T-helper 1 cell treated with Interleukin-12 subunit alpha and Interleukin-12 subunit beta and Interleukin-4 antibody, amounts not matched to agents 30 μg/mL and 1 μg/mL, for 36 hours (primary cell): ENCODE measurements around the gene TRIM68.

Experiments
- H3K27ac Mint-ChIP-seq: one replicate; pipeline ENCODE4 v1.8.0; 2021; ENCODE audit warnings: mild to moderate bottlenecking, mixed read lengths
- H3K27me3 Mint-ChIP-seq: one replicate; pipeline ENCODE4 v1.8.0; 2021; ENCODE audit warnings: low read depth, mixed read lengths
- H3K36me3 Mint-ChIP-seq: one replicate; pipeline ENCODE4 v1.8.0; 2021; ENCODE audit warnings: low read depth, mixed read lengths
- H3K4me1 Mint-ChIP-seq: one replicate; pipeline ENCODE4 v1.8.0; 2021; ENCODE audit warnings: low read depth, mixed read lengths
- H3K4me3 Mint-ChIP-seq: one replicate; pipeline ENCODE4 v1.8.0; 2021; ENCODE audit warnings: mild to moderate bottlenecking, moderate library complexity, mixed read lengths
- H3K9me3 Mint-ChIP-seq: one replicate; pipeline ENCODE4 v1.8.0; 2021; ENCODE audit warnings: mixed read lengths

TRIM68 gene

GRCh38 chr11:4626207-4627099, 18.4 kb upstream of the TRIM68 start:
- H3K4me3 Mint-ChIP-seq: no peak overlapping the region
- H3K27me3 Mint-ChIP-seq: peaks cover 44% of the 10 kb centered on the region
- no peak overlapping the region for H3K27ac Mint-ChIP-seq
- no peaks in the 10 kb centered on the region for H3K4me1 Mint-ChIP-seq
- H3K9me3 Mint-ChIP-seq: peaks cover 9% of the 10 kb centered on the region
- H3K36me3 Mint-ChIP-seq: no peaks in the 10 kb centered on the region

- no peak overlapping the region for H3K27ac Mint-ChIP-seq
- no peak overlapping the region for H3K4me3 Mint-ChIP-seq
- no peaks in the 10 kb centered on the region for H3K9me3 Mint-ChIP-seq
- H3K27me3 Mint-ChIP-seq: peaks cover 19% of the 10 kb centered on the region
- no peaks in the 10 kb centered on the region for H3K36me3 Mint-ChIP-seq
- no peaks in the 10 kb centered on the region for H3K4me1 Mint-ChIP-seq
Observed at GRCh38 chr11:4619514-4619913, 11.5 kb upstream of the TRIM68 start.

DNA sequence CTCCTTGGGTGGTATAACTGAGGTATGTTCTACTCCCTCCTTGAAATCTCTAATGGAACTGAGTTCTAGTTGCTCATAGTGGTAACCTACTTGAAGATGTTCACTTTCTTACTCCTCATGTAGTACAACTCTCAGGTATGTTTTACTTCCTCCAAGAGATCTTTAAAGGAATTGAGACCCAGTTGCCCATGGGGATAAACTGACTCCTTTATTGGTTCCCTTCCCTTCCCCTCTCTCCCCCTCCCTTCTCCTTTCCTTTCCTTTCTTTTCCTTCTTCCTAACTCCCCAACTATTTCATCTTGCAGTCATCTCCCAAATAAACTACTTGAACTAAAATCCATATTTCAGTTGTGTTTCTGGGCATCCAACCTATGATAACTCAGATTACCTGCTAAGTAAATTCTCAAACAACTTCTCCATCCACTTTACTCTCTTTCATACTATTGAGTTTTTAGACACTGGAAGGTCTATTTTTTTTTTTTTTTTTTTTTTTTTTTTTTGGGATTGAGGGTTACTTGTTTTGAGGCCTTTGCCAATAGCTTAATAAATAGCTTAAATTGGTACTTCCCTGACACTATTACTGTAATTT, 7.9 kb upstream of the TRIM68 start:
- H3K27ac Mint-ChIP-seq: no peak overlapping the region
- no peaks in the 10 kb centered on the region for H3K36me3 Mint-ChIP-seq
- no peaks in the 10 kb centered on the region for H3K9me3 Mint-ChIP-seq
- H3K27me3 Mint-ChIP-seq: peaks cover 14% of the 10 kb centered on the region
- no peak overlapping the region for H3K4me3 Mint-ChIP-seq
- no peaks in the 10 kb centered on the region for H3K4me1 Mint-ChIP-seq

GRCh38 chr11:4611986-4612385, 4.0 kb upstream of the TRIM68 start:
- Mint-ChIP-seq H3K36me3 (peaks cover 1% of the 10 kb centered on the region), H3K4me1 (peaks cover 30% of the 10 kb centered on the region), H3K4me3 (no peak overlapping the region), H3K9me3 (no peaks in the 10 kb centered on the region), H3K27ac (no peak overlapping the region), H3K27me3 (peaks cover 13% of the 10 kb centered on the region)

DNA sequence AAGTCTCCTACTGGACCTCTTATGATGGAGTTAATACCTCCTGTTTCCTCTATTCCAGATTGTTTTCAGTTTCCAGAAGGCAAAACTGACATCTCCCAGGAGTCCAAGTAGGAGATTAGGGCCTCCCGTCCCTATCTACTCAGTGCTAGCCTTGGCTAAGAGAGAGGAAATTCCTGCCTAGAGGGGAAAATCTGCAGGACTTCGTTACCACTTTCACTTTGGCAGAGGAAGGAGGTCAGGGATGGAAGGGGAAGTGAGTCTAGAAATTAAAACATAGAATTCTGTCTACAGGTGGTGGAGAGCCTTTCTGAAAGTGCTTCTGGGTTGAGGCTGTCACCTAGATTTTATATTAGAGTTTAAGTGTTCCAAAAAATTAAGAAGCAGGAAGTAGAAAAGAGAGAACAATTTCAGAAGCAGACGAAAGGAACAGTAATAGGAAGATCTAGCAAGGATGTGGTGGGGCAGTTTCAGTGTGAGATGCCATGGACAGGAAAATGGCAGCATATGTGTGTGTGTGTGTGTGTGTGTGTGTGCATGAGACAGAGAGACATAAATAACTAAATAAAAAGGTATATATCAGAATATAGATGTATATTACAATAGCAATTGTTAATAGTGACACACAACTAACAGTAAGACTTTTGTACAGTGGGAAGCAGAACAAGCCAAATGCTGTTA, 2.4 kb upstream of the TRIM68 start:
- Mint-ChIP-seq H3K27ac (peak overlapping the region; percentile 32), H3K27me3 (peaks cover 10% of the 10 kb centered on the region), H3K4me3 (peak overlapping the region; percentile 23), H3K4me1 (peaks cover 41% of the 10 kb centered on the region), H3K36me3 (peaks cover 3% of the 10 kb centered on the region), H3K9me3 (no peaks in the 10 kb centered on the region)

GRCh38 chr11:4607096-4607495, 935 bp downstream of the TRIM68 start:
- H3K4me1 Mint-ChIP-seq: peaks cover 46% of the 10 kb centered on the region
- H3K27ac Mint-ChIP-seq: peak overlapping the region; percentile 65
- no peaks in the 10 kb centered on the region for H3K27me3 Mint-ChIP-seq
- H3K36me3 Mint-ChIP-seq: peaks cover 19% of the 10 kb centered on the region
- no peaks in the 10 kb centered on the region for H3K9me3 Mint-ChIP-seq
- H3K4me3 Mint-ChIP-seq: peak overlapping the region; percentile 82

DNA sequence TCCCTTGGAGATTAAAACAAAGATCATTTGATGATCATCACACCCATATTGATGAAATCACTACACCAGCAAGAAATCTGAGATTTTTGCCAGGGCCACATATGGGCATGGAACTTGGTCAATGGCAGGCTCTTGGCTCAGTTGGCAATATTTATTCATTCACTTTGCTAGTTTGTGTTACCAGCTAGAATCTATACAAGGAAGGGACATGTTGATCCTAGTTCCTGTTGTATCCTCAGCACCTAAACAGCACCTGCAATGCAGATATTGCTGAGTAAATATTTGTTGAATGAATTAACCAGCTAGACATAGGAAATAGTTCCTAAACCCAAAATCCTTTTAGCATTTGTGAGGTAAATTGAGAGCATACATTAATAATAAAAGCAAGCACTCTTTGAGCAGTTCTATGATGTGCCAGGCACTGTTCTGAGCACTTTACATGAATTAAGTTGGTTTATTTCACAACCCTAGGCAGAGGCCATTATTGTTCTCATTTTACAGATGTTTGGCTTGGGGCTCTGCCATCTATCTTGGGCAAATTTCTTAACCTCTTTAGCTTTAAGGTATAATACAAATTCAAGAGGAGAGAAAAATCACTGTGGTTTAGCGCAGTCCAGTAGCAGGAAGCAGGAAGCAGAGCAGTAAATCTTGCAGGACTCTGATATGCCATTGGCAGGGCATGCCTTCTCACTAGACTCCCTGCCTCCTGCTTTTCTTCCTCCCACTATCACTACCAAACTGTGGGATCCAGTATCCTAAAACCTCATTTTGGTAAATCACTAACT, 1.6 kb downstream of the TRIM68 start:
- Mint-ChIP-seq H3K36me3 (peaks cover 23% of the 10 kb centered on the region), H3K4me3 (peak overlapping the region; percentile 82), H3K9me3 (no peaks in the 10 kb centered on the region), H3K27ac (no peak overlapping the region), H3K27me3 (no peaks in the 10 kb centered on the region), H3K4me1 (peaks cover 46% of the 10 kb centered on the region)

DNA sequence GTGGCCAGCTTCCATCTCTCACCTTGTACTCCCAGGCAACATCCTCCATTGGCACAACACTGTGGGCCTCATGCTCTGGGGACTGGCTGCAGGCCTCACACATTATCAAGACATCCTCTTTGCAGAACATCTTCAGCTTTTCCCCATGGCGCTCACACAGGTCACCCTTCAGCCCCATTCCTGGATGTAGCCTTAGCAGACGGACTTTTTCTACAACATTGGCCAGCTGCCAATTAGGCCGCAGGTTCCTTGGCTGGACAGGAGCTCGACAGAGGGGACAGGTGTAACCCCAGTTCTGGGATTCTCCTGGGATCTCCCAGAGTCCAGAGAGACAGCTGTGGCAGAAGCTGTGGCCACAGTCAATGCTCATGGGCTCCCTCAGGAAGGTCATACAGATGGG, 3.0 kb downstream of the TRIM68 start:
- Mint-ChIP-seq H3K27ac (no peak overlapping the region), H3K4me3 (no peak overlapping the region), H3K9me3 (no peaks in the 10 kb centered on the region), H3K4me1 (peaks cover 40% of the 10 kb centered on the region), H3K27me3 (no peaks in the 10 kb centered on the region), H3K36me3 (peaks cover 33% of the 10 kb centered on the region)

GRCh38 chr11:4593739-4594138, 14.3 kb downstream of the TRIM68 start, which contains the start of gene OR52I1:
OR52I1 (plus strand) TSS chr11:4594039; CDS start chr11:4594039, 0 bp downstream.
- no peak within 1 kb of the TSS for H3K4me3 Mint-ChIP-seq
- no peak within 1 kb of the TSS for H3K27ac Mint-ChIP-seq

DNA sequence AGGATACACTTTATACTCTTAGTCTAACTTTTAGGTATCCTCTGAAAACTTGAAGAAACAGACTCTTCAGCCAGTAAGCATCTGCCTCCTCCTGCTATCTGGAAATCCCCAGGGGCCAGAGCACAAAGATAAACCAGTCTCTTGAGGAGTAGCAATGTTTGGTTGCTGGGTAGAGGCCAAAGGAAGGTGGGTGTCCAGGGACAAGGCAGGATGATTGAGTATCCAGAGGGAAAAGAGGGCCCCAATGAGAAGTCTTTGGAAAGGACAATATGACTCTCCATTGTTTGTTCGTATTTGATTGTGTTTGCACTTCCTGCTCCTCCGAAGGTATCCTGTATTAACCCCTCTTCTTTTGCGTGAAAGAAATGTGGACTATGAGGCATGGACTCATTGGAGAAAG, 19.0 kb downstream of the TRIM68 start:
- H3K4me1 Mint-ChIP-seq: no peaks in the 10 kb centered on the region
- H3K27ac Mint-ChIP-seq: no peak overlapping the region
- H3K9me3 Mint-ChIP-seq: no peaks in the 10 kb centered on the region
- H3K27me3 Mint-ChIP-seq: peaks cover 9% of the 10 kb centered on the region
- no peak overlapping the region for H3K4me3 Mint-ChIP-seq
- no peaks in the 10 kb centered on the region for H3K36me3 Mint-ChIP-seq

More at GRCh38 chr11:4593739-4594138, 14.3 kb downstream of the TRIM68 start, which contains the start of gene OR52I1:
- Mint-ChIP-seq H3K36me3 (peaks cover 17% of the 10 kb centered on the region), H3K27me3 (peaks cover 5% of the 10 kb centered on the region), H3K9me3 (no peaks in the 10 kb centered on the region), H3K4me1 (no peaks in the 10 kb centered on the region)

- Mint-ChIP-seq H3K9me3 (no peaks in the 10 kb centered on the region), H3K27me3 (peaks cover 25% of the 10 kb centered on the region), H3K4me1 (no peaks in the 10 kb centered on the region), H3K4me3 (no peak within 1 kb of the TSS), H3K36me3 (no peaks in the 10 kb centered on the region), H3K27ac (no peak within 1 kb of the TSS)
Observed at GRCh38 chr11:4581443-4581842, 26.6 kb downstream of the TRIM68 start, which contains the start of gene OR52I2. OR52I2 (plus strand) TSS chr11:4581743.

GRCh38 chr11:4580124-4580523, 27.9 kb downstream of the TRIM68 start:
- Mint-ChIP-seq H3K4me3 (no peak overlapping the region), H3K4me1 (peaks cover 7% of the 10 kb centered on the region), H3K36me3 (no peaks in the 10 kb centered on the region), H3K9me3 (no peaks in the 10 kb centered on the region), H3K27ac (no peak overlapping the region), H3K27me3 (peaks cover 31% of the 10 kb centered on the region)

DNA sequence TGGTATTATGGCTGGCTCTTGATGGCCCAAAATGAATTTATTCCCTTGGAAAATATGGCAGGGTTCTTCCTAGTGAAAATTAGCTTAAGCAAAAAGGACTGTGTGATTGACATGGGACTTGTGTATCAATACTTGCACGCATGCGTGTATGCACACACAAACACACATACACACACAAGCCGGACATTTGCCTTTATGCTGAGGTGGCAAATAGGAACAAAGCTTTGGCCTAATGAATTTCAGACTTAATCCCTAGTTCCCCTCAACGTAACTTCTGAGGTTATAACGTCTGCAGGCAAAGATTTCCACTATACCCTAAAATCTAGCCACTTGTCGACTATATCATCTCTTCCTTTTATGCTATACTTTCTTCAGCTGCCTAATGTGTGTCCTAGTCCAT, 29.4 kb downstream of the TRIM68 start:
- no peaks in the 10 kb centered on the region for H3K36me3 Mint-ChIP-seq
- H3K4me1 Mint-ChIP-seq: peaks cover 11% of the 10 kb centered on the region
- no peak overlapping the region for H3K4me3 Mint-ChIP-seq
- H3K27me3 Mint-ChIP-seq: peaks cover 30% of the 10 kb centered on the region
- no peak overlapping the region for H3K27ac Mint-ChIP-seq
- H3K9me3 Mint-ChIP-seq: no peaks in the 10 kb centered on the region

DNA sequence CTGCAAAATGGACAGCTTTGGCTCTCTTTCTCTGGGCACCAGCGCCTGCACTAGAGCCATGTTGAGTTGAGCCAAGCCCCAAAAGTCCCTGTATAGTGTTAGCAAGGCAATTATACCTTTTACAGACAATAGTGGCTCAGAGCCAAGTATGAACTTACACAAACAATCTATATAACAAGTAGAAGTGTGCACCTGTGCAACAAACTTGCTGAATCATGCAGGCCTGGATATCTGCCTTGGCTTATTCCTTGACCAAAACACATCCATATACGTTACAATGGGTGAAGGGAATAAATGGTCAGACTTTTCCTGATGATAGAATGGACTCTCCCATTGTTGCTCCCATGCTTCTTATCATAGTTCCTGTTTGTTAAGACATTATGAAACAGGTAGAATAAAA, 30.3 kb downstream of the TRIM68 start:
- no peak overlapping the region for H3K27ac Mint-ChIP-seq
- peaks cover 11% of the 10 kb centered on the region for H3K4me1 Mint-ChIP-seq
- no peaks in the 10 kb centered on the region for H3K9me3 Mint-ChIP-seq
- peaks cover 25% of the 10 kb centered on the region for H3K27me3 Mint-ChIP-seq
- H3K36me3 Mint-ChIP-seq: no peaks in the 10 kb centered on the region
- H3K4me3 Mint-ChIP-seq: no peak overlapping the region
